Measurements from ENCODE around the gene MYO9A. TPM values are rescaled to one million over a fixed set of nuclear protein-coding genes. Genes with fewer than 3 reads are reported as not detected.

The MYO9A gene
- total RNA-seq, 1 donor, result 55.9 TPM

GRCh38 chr15:71893691-71894090 is 224.3 kb downstream of the MYO9A start:
- H3K4me3 ChIP-seq (ENCODE audit: low read depth, low read length), result no peak overlapping the region
- no peak for TF ChIP-seq CTCF (IDR thresholded peaks at IDR 0.05; ENCODE audit: insufficient read depth, low read length)
- peak; percentile 46 for DNase-seq (ENCODE audit: low read depth)

DNA sequence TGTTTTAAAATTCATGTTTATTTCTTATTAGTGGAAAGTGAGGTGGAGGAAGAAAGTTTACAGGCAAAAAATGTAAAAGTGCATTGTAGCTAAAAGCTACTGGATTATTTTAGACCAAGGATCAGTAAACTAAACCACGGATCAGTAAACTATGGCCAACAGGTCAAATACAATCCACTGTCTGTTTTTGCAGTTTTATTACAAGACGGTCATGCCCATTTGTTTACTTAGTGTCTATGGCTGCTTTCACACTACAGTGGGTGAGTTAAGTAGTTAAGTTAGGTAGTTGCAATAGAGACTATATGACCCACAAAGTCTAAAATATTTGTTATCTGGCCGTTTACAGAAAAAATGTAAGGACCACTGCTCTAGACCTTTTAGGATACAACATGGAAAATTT is 225.6 kb downstream of the MYO9A start:
- no peak for DNase-seq (ENCODE audit: low read depth)

DNA sequence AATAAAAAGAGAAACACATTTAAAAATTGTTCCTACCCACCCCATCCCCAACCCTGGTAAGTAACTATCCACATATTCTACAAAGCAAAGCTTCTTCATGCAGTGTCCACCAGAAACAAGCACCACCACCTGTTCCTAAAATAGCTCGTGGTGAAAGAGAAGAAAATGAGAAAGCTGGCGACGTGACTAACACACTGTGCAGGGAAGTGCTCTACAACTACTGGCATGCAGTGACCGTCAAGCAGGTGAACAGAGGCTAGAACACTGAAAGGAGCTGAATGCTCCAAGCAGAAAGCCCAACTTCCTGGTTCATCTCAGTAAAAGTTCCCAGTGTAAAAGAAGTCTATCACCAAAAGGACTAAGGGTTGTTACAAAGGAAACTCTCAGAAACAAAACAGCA is 226.9 kb downstream of the MYO9A start:
- no peak for TF ChIP-seq CTCF (IDR thresholded peaks at IDR 0.05; ENCODE audit: insufficient read depth, low read length)
- no peak overlapping the region for H3K4me3 ChIP-seq (ENCODE audit: low read depth, low read length)
- no peak for DNase-seq (ENCODE audit: low read depth)

More for the DNA sequence above, 225.6 kb downstream of the MYO9A start:
- H3K4me3 ChIP-seq (ENCODE audit: low read depth, low read length), result no peak overlapping the region
- TF ChIP-seq CTCF (IDR thresholded peaks at IDR 0.05; ENCODE audit: insufficient read depth, low read length), result no peak

DNA sequence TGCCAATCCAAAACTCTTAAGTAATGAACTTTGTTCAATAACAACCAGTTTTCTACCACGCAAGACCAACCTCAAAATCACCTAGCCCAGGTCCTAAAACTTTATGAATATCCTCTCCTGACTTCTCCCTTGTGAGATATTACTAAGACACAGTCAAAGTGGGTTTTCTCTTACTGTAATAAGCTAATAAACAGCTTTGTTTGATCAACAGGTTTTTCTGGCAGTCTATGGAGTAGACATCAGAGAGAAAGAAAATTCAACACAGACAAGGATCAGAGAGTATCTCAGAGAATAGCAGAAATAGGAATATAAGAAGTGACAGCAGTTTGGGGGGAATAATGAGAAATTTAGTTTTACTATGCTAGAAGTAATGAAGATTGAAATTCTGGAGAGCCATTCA is 228.0 kb downstream of the MYO9A start:
- no peak for TF ChIP-seq CTCF (IDR thresholded peaks at IDR 0.05; ENCODE audit: insufficient read depth, low read length)
- no peak for DNase-seq (ENCODE audit: low read depth)

GRCh38 chr15:71889385-71889784 is 228.6 kb downstream of the MYO9A start:
- H3K4me3 ChIP-seq (ENCODE audit: low read depth, low read length), result no peak overlapping the region
- no peak for TF ChIP-seq CTCF (IDR thresholded peaks at IDR 0.05; ENCODE audit: insufficient read depth, low read length)
- DNase-seq (ENCODE audit: low read depth), result no peak

More for the DNA sequence above, 228.0 kb downstream of the MYO9A start:
- no peak overlapping the region for H3K4me3 ChIP-seq (ENCODE audit: low read depth, low read length)

GRCh38 chr15:71888797-71889196 is 229.2 kb downstream of the MYO9A start:
- TF ChIP-seq CTCF (IDR thresholded peaks at IDR 0.05; ENCODE audit: insufficient read depth, low read length), result no peak
- no peak overlapping the region for H3K4me3 ChIP-seq (ENCODE audit: low read depth, low read length)
- no peak for DNase-seq (ENCODE audit: low read depth)

- no peak for DNase-seq (ENCODE audit: low read depth)
- TF ChIP-seq CTCF (IDR thresholded peaks at IDR 0.05; ENCODE audit: insufficient read depth, low read length), result no peak
- H3K4me3 ChIP-seq (ENCODE audit: low read depth, low read length), result no peak overlapping the region
Observed at GRCh38 chr15:71885390-71885789, 232.6 kb downstream of the MYO9A start.
